ENCODE data around the gene DPYSL4.

GRCh38 chr10:132148261-132149251 lies 38.2 kb upstream of the DPYSL4 start:
- TF ChIP-seq POLR2AphosphoS5 (IDR thresholded peaks at IDR 0.05; ENCODE audit: low read depth, low read length), result no peak
- TF ChIP-seq TAF1 (IDR thresholded peaks at IDR 0.05; ENCODE audit: low read depth, low read length), result no peak
- no peak for TF ChIP-seq POLR2A (IDR thresholded peaks at IDR 0.05; ENCODE audit: low read depth, low read length)
- TF ChIP-seq PAX5 (IDR thresholded peaks at IDR 0.05; ENCODE audit: insufficient read depth, low read length, severe bottlenecking), result no peak
- no peak for TF ChIP-seq POU2F2 (IDR thresholded peaks at IDR 0.05; ENCODE audit: low read depth, low read length)
- no peak for TF ChIP-seq SPI1 (IDR thresholded peaks at IDR 0.05; ENCODE audit: low read depth, low read length)

Data from GM12891 (cell line).